ENCODE measurements around the gene DGLUCY. TPM values are rescaled to one million over a fixed set of nuclear protein-coding genes. Genes with fewer than 3 reads are reported as not detected.
"Not testable (repeated sequence)": the region's sequence is repeated elsewhere in the genome, so short reads cannot be mapped to it uniquely, and the experiment has no call there.

The DGLUCY gene
- total RNA-seq, 2 donors from 2014 or later, result 70.5 to 90.5 TPM

- DNase-seq, result no peak
- no peaks in the 10 kb centered on the region for H3K27me3 Mint-ChIP-seq (ENCODE audit: low read depth)
- no peak overlapping the region for H3K4me3 Mint-ChIP-seq
- H3K36me3 Mint-ChIP-seq (ENCODE audit: insufficient read depth in 2 of 2), result peaks cover 3 to 7% of the 10 kb centered on the region in 2 donors
- no peaks in the 10 kb centered on the region for H3K9me3 Mint-ChIP-seq
- H3K27ac Mint-ChIP-seq, result no peak overlapping the region
- no peak for ATAC-seq (replicated peaks in 1 of 2)
- H3K4me1 Mint-ChIP-seq (ENCODE audit: low read depth), result peaks cover 4% of the 10 kb centered on the region
These were observed 35.6 kb downstream of the DGLUCY start for GRCh38 chr14:91149462-91149861.

DNA sequence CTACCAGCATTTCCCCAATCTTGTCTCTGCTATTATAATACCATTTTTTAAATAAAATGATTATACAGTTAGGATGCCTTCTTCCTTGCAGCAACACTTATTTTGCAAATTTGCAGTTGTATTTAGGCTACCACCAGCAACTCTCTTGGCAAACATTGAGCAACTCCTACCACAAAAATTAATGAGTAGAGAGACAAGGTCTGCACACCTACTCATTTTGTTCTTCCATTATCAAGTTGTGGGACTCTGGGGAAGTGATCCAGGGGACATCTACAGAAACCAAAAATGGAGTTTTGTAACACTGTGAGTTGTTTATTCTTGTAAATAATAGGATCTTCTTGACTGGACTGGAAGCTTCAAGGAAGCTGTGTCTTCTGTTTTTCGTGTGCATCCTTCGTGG lies 38.6 kb downstream of the DGLUCY start:
- Mint-ChIP-seq H3K27ac (peak overlapping the region; percentile 54), H3K36me3 (ENCODE audit: insufficient read depth in 2 of 2) (peaks cover 2 to 9% of the 10 kb centered on the region in 2 donors), H3K4me1 (ENCODE audit: low read depth) (no peaks in the 10 kb centered on the region), H3K4me3 (no peak overlapping the region), H3K9me3 (no peaks in the 10 kb centered on the region), H3K27me3 (ENCODE audit: low read depth) (no peaks in the 10 kb centered on the region)
- DNase-seq, result no peak
- no peak for ATAC-seq (replicated peaks in 1 of 2)

DNA sequence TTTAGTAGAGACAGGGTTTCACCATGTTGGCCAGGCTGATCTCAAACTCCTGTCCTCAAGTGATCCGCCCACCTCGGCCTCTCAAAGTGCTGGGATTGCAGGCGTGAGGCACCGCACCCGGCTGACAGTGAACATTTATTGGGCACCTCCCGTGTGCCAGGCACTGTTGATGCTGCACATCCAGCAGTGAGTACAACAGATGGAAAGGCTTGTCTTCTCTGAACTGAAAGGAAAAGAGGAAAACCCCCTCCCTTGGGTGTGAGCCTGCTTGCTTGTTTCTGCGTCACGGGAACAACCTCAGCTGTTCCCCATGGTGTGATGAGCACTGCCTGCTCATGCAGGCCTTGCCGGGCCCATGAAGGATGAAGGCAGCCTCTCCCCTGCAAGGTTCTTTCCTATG lies 39.5 kb downstream of the DGLUCY start:
- Mint-ChIP-seq H3K27me3 (ENCODE audit: low read depth) (no peaks in the 10 kb centered on the region), H3K9me3 (no peaks in the 10 kb centered on the region), H3K4me3 (no peak overlapping the region), H3K27ac (no peak overlapping the region), H3K4me1 (ENCODE audit: low read depth) (no peaks in the 10 kb centered on the region), H3K36me3 (ENCODE audit: insufficient read depth in 2 of 2) (peaks cover 0 to 7% of the 10 kb centered on the region in 2 donors)
- no peak for ATAC-seq (replicated peaks in 1 of 2)
- no peak for DNase-seq

- DNase-seq, result peak in 1 of 2 donors; percentile 40
- Mint-ChIP-seq H3K27ac (peak overlapping the region; percentile 88), H3K4me3 (peak overlapping the region in 1 of 2 donors; percentile 45), H3K36me3 (ENCODE audit: insufficient read depth in 2 of 2) (peaks cover 2 to 7% of the 10 kb centered on the region in 2 donors), H3K9me3 (no peaks in the 10 kb centered on the region), H3K4me1 (ENCODE audit: low read depth) (no peaks in the 10 kb centered on the region), H3K27me3 (ENCODE audit: low read depth) (no peaks in the 10 kb centered on the region)
- ATAC-seq (replicated peaks in 1 of 2), result peak; percentile 20 to 63
These were observed 41.2 kb downstream of the DGLUCY start for GRCh38 chr14:91154851-91155625.

- H3K27me3 Mint-ChIP-seq (ENCODE audit: low read depth), result no peaks in the 10 kb centered on the region
- no peak for ATAC-seq (replicated peaks in 1 of 2)
- H3K36me3 Mint-ChIP-seq (ENCODE audit: insufficient read depth in 2 of 2), result peaks cover 2 to 7% of the 10 kb centered on the region in 2 donors
- no peak overlapping the region for H3K4me3 Mint-ChIP-seq
- no peaks in the 10 kb centered on the region for H3K9me3 Mint-ChIP-seq
- DNase-seq, result no peak
- no peak overlapping the region for H3K27ac Mint-ChIP-seq
- H3K4me1 Mint-ChIP-seq (ENCODE audit: low read depth), result no peaks in the 10 kb centered on the region
These were observed 41.8 kb downstream of the DGLUCY start for GRCh38 chr14:91155626-91156089.

GRCh38 chr14:91156142-91156666 lies 42.3 kb downstream of the DGLUCY start:
- H3K4me3 Mint-ChIP-seq; H3K4me1 Mint-ChIP-seq (ENCODE audit: low read depth); DNase-seq; H3K9me3 Mint-ChIP-seq; ATAC-seq (replicated peaks in 1 of 2); H3K27ac Mint-ChIP-seq; H3K27me3 Mint-ChIP-seq (ENCODE audit: low read depth); H3K36me3 Mint-ChIP-seq (ENCODE audit: insufficient read depth in 2 of 2): not testable (repeated sequence)

DNA sequence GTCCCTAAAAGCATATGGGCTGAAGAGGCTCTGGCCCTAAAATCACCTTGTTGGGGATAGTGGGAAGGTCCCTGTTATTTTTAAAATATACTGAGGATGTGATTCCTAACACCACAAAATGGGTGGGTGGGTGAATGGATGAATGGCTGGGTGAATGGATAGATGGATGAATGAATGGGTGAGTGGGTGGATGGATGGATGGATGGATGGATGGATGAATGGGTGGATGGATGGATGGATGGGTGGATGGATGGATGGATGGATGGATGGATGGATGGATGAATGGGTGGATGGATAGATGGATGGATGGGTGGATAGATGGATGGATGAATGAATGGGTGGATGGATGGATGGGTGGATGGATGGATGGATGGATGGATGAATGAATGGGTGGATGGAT lies 43.0 kb downstream of the DGLUCY start:
- H3K9me3 Mint-ChIP-seq; DNase-seq; H3K4me1 Mint-ChIP-seq (ENCODE audit: low read depth); H3K27me3 Mint-ChIP-seq (ENCODE audit: low read depth); ATAC-seq (replicated peaks in 1 of 2); H3K4me3 Mint-ChIP-seq: not testable (repeated sequence)
- Mint-ChIP-seq H3K27ac (peak overlapping the region; percentile 4), H3K36me3 (ENCODE audit: insufficient read depth in 2 of 2) (peaks cover 2 to 13% of the 10 kb centered on the region in 2 donors)

- Mint-ChIP-seq H3K4me3 (no peak overlapping the region), H3K9me3 (no peaks in the 10 kb centered on the region), H3K4me1 (ENCODE audit: low read depth) (no peaks in the 10 kb centered on the region), H3K27ac (peak overlapping the region; percentile 73), H3K27me3 (ENCODE audit: low read depth) (no peaks in the 10 kb centered on the region), H3K36me3 (ENCODE audit: insufficient read depth in 2 of 2) (peaks cover 2 to 16% of the 10 kb centered on the region in 2 donors)
- ATAC-seq (replicated peaks in 1 of 2) (no peak), DNase-seq (no peak)
These were observed 44.4 kb downstream of the DGLUCY start for GRCh38 chr14:91158091-91158790.

DNA sequence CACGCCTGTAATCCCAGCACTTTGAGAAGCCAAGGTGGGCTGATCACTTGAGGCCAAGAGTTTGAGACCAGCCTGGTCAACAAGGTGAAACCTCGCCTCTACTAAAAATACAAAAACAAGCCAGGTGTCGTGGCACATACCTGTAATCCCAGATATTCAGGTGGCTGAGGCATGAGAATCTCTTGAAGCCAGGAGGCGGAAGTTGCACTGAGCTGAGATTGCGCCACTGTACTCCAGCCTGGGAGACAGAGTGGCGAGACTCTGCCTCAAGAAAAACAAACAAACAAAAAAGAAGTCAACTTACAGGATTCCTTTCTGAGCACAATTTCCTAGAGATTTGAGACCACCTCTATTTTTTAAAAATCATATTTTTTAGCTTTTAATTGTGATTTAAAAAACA lies 45.3 kb downstream of the DGLUCY start:
- no peak overlapping the region for H3K27ac Mint-ChIP-seq

DNA sequence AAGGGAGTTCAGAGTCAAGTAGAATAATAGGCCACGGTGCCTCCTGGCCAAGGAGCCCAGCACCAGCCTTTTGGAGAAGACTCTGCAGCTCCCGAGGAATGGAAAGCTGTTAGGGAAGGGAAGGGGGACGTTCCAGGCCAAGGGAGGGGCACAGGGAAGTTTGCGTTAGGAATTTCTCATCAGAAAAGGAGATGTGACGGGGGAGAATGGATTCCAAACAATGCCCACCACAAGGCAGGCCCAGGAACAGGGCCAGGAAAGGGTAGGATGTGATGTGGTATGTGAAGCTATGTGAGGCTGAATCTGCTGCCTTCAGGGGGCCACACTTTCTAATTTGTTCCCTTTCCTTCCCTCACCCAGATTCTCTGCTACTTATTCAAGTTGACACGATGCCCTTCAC lies 46.0 kb downstream of the DGLUCY start:
- no peaks in the 10 kb centered on the region for H3K4me1 Mint-ChIP-seq (ENCODE audit: low read depth)
- H3K36me3 Mint-ChIP-seq (ENCODE audit: insufficient read depth in 2 of 2), result peaks cover 2 to 20% of the 10 kb centered on the region in 2 donors
- ATAC-seq (replicated peaks in 1 of 2), result no peak
- no peak overlapping the region for H3K4me3 Mint-ChIP-seq
- H3K9me3 Mint-ChIP-seq, result no peaks in the 10 kb centered on the region
- H3K27ac Mint-ChIP-seq, result no peak overlapping the region
- H3K27me3 Mint-ChIP-seq (ENCODE audit: low read depth), result no peaks in the 10 kb centered on the region
- no peak for DNase-seq

More for the DNA sequence above, 45.3 kb downstream of the DGLUCY start:
- Mint-ChIP-seq H3K9me3 (no peaks in the 10 kb centered on the region), H3K4me1 (ENCODE audit: low read depth) (no peaks in the 10 kb centered on the region), H3K27me3 (ENCODE audit: low read depth) (no peaks in the 10 kb centered on the region), H3K36me3 (ENCODE audit: insufficient read depth in 2 of 2) (peaks cover 2 to 17% of the 10 kb centered on the region in 2 donors), H3K4me3 (no peak overlapping the region)
- ATAC-seq (replicated peaks in 1 of 2), result no peak
- DNase-seq, result no peak

GRCh38 chr14:91163316-91163715 lies 49.4 kb downstream of the DGLUCY start:
- Mint-ChIP-seq H3K9me3 (no peaks in the 10 kb centered on the region), H3K27me3 (ENCODE audit: low read depth) (no peaks in the 10 kb centered on the region), H3K4me3 (no peak overlapping the region), H3K36me3 (ENCODE audit: insufficient read depth in 2 of 2) (peaks cover 2 to 29% of the 10 kb centered on the region in 2 donors), H3K4me1 (ENCODE audit: low read depth) (no peaks in the 10 kb centered on the region), H3K27ac (no peak overlapping the region)
- ATAC-seq (replicated peaks in 1 of 2) (no peak), DNase-seq (no peak)

GRCh38 chr14:91164676-91165075 lies 50.8 kb downstream of the DGLUCY start:
- H3K27ac Mint-ChIP-seq, result peak overlapping the region; percentile 14
- peaks cover 3 to 31% of the 10 kb centered on the region in 2 donors for H3K36me3 Mint-ChIP-seq (ENCODE audit: insufficient read depth in 2 of 2)
- no peaks in the 10 kb centered on the region for H3K9me3 Mint-ChIP-seq
- H3K4me1 Mint-ChIP-seq (ENCODE audit: low read depth), result no peaks in the 10 kb centered on the region
- DNase-seq (no peak), ATAC-seq (replicated peaks in 1 of 2) (no peak)
- no peak overlapping the region for H3K4me3 Mint-ChIP-seq
- no peaks in the 10 kb centered on the region for H3K27me3 Mint-ChIP-seq (ENCODE audit: low read depth)

DNA sequence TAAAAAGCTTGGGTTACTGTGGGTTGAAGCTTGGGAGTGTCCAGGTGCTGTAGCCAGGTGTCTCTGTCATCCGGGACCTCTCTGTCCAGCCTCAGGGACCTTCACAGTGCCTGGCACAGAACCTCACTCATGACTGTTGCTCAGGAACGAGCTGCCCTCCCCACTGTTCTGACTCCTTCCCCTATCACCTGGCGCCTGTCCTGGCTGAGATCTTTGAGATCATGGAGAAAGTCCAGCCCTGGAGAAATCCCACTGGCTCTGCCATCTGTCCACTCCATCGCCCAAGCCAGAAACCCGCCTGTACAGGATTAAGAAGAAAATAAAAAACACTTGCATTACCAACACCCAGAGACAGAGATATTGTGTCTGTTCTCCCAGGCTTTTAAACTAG lies 53.5 kb downstream of the DGLUCY start:
- H3K27ac Mint-ChIP-seq, result no peak overlapping the region
- no peak for ATAC-seq (replicated peaks in 1 of 2)
- H3K36me3 Mint-ChIP-seq (ENCODE audit: insufficient read depth in 2 of 2), result peaks cover 3 to 20% of the 10 kb centered on the region in 2 donors

More for the DNA sequence above, 53.5 kb downstream of the DGLUCY start:
- no peak for DNase-seq
- no peak overlapping the region for H3K4me3 Mint-ChIP-seq
- H3K9me3 Mint-ChIP-seq, result no peaks in the 10 kb centered on the region
- no peaks in the 10 kb centered on the region for H3K27me3 Mint-ChIP-seq (ENCODE audit: low read depth)
- H3K4me1 Mint-ChIP-seq (ENCODE audit: low read depth), result no peaks in the 10 kb centered on the region
